DOHH2 (cell line): ENCODE data around the gene RNU11.

Source experiments
- H3F3A ChIP-seq: fragments of 200-600 bp; sonication (generic), shearing (Covaris generic); 2 replicates; pipeline ENCODE4 v1.6.0; 2016; ENCODE audit warnings: antibody characterized with exemption, mild to moderate bottlenecking; ENCODE audit not compliant: control insufficient read depth, insufficient read depth
- H3K27ac ChIP-seq: fragments of 200-600 bp; sonication (generic); 2 replicates; pipeline ENCODE4 v1.5.1; 2014; ENCODE audit warnings: low read depth, mild to moderate bottlenecking, low read length, moderate library complexity
- H3K27me3 ChIP-seq: fragments of 200-600 bp; sonication (generic); 2 replicates; pipeline ENCODE4 v1.6.1; 2014; ENCODE audit warnings: mild to moderate bottlenecking, low read length, mixed read lengths; ENCODE audit not compliant: control insufficient read depth
- H3K36me3 ChIP-seq: fragments of 200-600 bp; sonication (generic); 2 replicates; pipeline ENCODE4 v1.6.1; 2014; ENCODE audit warnings: mild to moderate bottlenecking, low read length, moderate library complexity, mixed read lengths; ENCODE audit not compliant: control insufficient read depth
- H3K4me1 ChIP-seq: fragments of 200-600 bp; sonication (generic); 2 replicates; pipeline ENCODE4 v1.6.1; 2014; ENCODE audit warnings: mild to moderate bottlenecking, low read length, mixed read lengths; ENCODE audit not compliant: control insufficient read depth
- H3K4me2 ChIP-seq: fragments of 200-600 bp; sonication (generic); 2 replicates; pipeline ENCODE4 v1.6.0; 2014; ENCODE audit warnings: mild to moderate bottlenecking, low read length, moderate library complexity
- H3K4me3 ChIP-seq: fragments of 200-600 bp; sonication (generic); 2 replicates; pipeline ENCODE4 v1.5.1; 2014; ENCODE audit warnings: mild to moderate bottlenecking, low read length, mixed read lengths
- H3K79me2 ChIP-seq: fragments of 200-600 bp; sonication (generic); 2 replicates; pipeline ENCODE4 v1.6.1; 2014; ENCODE audit warnings: mild to moderate bottlenecking, low read length, mixed read lengths; ENCODE audit not compliant: control insufficient read depth
- H3K9me2 ChIP-seq: fragments of 200-600 bp; sonication (generic); replicated peaks from 2 replicates; pipeline ENCODE4 v1.6.1; 2014; ENCODE audit warnings: mild to moderate bottlenecking, low read length, mixed read lengths; ENCODE audit not compliant: control insufficient read depth
- H3K9me3 ChIP-seq: fragments of 200-600 bp; sonication (generic); 2 replicates; pipeline ENCODE4 v1.6.1; 2014; ENCODE audit warnings: antibody characterized with exemption, low read length, mixed read lengths; ENCODE audit not compliant: control insufficient read depth, insufficient read depth
- H4K20me1 ChIP-seq: fragments of 200-600 bp; sonication (generic); 2 replicates; pipeline ENCODE4 v1.6.0; 2014; ENCODE audit warnings: low read depth, mild to moderate bottlenecking, antibody characterized with exemption, low read length, moderate library complexity; ENCODE audit not compliant: control insufficient read depth, insufficient read depth
- CTCF ChIP-seq: fragments of 200-600 bp; sonication (generic); IDR thresholded peaks from one replicate; pipeline ENCODE4 v1.5.1; 2014; ENCODE audit warnings: antibody characterized with exemption, mild to moderate bottlenecking, low read depth, low read length; ENCODE audit not compliant: poor library complexity, severe bottlenecking
- EZH2phosphoT487 ChIP-seq: fragments of 200-600 bp; sonication (generic); IDR thresholded peaks from 2 replicates; pipeline ENCODE4 v1.6.1; 2017; ENCODE audit warnings: borderline replicate concordance, mild to moderate bottlenecking, antibody characterized with exemption, low read length, moderate library complexity, mixed read lengths

RNU11 gene

GRCh38 chr1:28604411-28604810 is 44.0 kb upstream of the RNU11 start:
- no peak overlapping the region for H3K27ac ChIP-seq
- H4K20me1 ChIP-seq = no peaks in the 10 kb centered on the region
- H3K4me3 ChIP-seq = no peak overlapping the region
- no peaks in the 10 kb centered on the region for H3K4me1 ChIP-seq
- peaks cover 46% of the 10 kb centered on the region for H3K36me3 ChIP-seq
- TF ChIP-seq EZH2phosphoT487 = no peak
- no peak for TF ChIP-seq CTCF
- no peaks in the 10 kb centered on the region for H3K9me2 ChIP-seq
- no peaks in the 10 kb centered on the region for H3K9me3 ChIP-seq
- H3K79me2 ChIP-seq = no peaks in the 10 kb centered on the region
- no peaks in the 10 kb centered on the region for H3K27me3 ChIP-seq
- no peak overlapping the region for H3K4me2 ChIP-seq
- H3F3A ChIP-seq = no peaks in the 10 kb centered on the region

GRCh38 chr1:28604962-28605361 is 43.4 kb upstream of the RNU11 start:
- H3F3A ChIP-seq = no peaks in the 10 kb centered on the region
- H3K9me2 ChIP-seq = no peaks in the 10 kb centered on the region
- H3K36me3 ChIP-seq = peaks cover 46% of the 10 kb centered on the region
- no peak overlapping the region for H3K4me2 ChIP-seq
- no peak overlapping the region for H3K27ac ChIP-seq
- TF ChIP-seq CTCF = no peak
- no peak for TF ChIP-seq EZH2phosphoT487
- H3K4me1 ChIP-seq = no peaks in the 10 kb centered on the region
- no peaks in the 10 kb centered on the region for H3K27me3 ChIP-seq
- no peak overlapping the region for H3K4me3 ChIP-seq
- no peaks in the 10 kb centered on the region for H3K9me3 ChIP-seq
- H4K20me1 ChIP-seq = no peaks in the 10 kb centered on the region
- H3K79me2 ChIP-seq = no peaks in the 10 kb centered on the region

GRCh38 chr1:28606771-28607170 is 41.6 kb upstream of the RNU11 start:
- H4K20me1 ChIP-seq = no peaks in the 10 kb centered on the region

More at GRCh38 chr1:28606771-28607170, 41.6 kb upstream of the RNU11 start:
- H3K4me3 ChIP-seq = no peak overlapping the region
- no peaks in the 10 kb centered on the region for H3K9me3 ChIP-seq
- no peak for TF ChIP-seq EZH2phosphoT487
- TF ChIP-seq CTCF = no peak
- H3F3A ChIP-seq = no peaks in the 10 kb centered on the region
- H3K9me2 ChIP-seq = no peaks in the 10 kb centered on the region
- no peaks in the 10 kb centered on the region for H3K27me3 ChIP-seq
- no peaks in the 10 kb centered on the region for H3K4me1 ChIP-seq
- no peak overlapping the region for H3K27ac ChIP-seq
- H3K36me3 ChIP-seq = peaks cover 52% of the 10 kb centered on the region
- H3K79me2 ChIP-seq = no peaks in the 10 kb centered on the region
- H3K4me2 ChIP-seq = no peak overlapping the region
